Stimulated activated naive CD4-positive, alpha-beta T cell (primary cell): ENCODE measurements around the gene BCAS1.

Source experiments
- DNase-seq, 6 experiments: peaks; one replicate each; lab custom pipeline; 2025; lab: John Stamatoyannopoulos, UW

The BCAS1 gene

DNA sequence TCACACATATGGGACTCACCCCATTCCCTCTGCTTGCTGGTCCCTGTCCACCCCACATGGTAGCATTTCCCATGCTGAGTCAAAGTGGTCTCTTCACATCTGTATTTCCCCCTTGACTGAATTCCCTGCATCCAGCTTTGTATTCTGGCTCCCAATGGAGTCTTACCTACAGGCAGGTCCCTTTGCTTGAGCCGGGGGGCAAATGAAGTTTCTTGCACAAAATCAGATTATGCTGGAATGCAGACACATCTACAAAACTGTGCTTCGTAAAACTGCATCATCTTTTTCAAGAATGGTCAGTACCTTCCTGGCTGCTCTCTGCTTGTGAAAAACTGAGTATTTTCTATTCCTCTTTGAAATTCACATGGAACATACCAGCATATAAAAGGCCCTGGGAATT, 32.1 kb upstream of the BCAS1 start:
- no peak for DNase-seq

DNA sequence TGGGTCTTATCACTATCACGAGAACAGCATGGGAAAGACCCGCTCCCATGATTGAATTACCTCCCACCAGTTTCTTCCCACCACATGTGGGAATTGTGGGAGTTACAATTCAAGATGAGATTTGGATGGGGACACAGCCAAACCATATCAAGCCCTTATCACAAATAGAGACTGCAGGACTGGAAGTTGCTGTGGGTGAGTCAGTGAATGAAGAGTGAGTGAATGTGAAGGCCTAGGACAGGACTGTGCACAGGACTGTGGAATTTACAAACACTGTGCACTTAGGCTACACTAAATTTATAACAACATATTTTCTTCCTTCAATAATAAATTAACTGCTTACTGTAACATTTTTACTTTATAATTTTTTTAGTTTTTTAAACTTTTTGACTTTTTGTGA, 30.2 kb upstream of the BCAS1 start:
- no peak for DNase-seq

DNA sequence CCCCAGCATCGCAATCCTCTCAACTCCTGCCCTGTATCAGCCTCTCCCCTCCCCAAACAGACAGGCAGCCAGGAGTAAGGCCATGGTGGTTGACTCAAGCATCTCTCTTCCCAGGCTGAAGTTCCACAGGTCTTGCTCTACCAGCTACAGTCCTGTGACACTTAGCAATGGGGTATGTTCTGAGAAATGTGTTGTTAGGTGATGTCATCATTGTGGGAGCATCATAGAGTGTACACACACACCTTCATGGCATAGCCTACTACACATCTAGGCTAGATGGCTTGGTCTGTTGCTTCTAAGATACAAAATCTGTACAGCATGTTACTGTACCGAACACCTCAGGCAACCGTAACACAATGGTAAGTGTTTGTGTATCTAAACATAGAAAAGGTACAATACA, 29.5 kb upstream of the BCAS1 start:
- no peak for DNase-seq

DNA sequence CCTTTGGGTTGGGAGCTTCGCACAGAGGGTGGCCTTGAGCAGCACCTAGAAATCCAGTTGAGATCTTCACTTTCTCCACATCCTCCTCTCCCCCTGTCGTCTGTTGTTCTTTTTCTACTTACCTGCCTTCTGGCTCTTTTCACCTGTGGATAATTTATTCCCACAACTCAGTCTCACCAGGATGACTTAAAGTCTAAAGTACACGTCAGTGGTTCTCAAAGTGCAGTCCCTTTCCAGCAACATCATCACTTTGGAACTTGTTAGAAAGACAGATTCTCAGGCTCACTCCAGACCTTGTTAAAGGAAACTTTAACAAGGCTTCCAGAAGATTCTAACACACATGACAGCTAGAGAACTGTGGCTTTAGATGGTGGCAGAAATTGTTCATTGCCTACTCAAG, 27.7 kb upstream of the BCAS1 start:
- DNase-seq = no peak

DNA sequence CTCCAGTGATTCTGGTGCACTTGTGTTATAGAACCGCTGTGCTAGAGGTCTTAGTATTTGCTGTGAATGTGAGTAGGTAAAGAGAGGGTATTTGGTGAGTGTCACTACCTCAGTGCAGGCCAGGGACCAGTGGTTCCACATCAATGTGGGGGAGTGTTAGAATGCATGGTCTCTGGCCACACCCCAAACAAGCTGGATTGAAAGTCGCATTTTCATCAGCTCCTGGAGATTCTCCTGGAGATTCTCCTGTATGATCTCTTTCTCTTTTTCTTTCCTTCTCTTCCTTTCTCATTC, 26.8 kb upstream of the BCAS1 start:
- DNase-seq = no peak

DNA sequence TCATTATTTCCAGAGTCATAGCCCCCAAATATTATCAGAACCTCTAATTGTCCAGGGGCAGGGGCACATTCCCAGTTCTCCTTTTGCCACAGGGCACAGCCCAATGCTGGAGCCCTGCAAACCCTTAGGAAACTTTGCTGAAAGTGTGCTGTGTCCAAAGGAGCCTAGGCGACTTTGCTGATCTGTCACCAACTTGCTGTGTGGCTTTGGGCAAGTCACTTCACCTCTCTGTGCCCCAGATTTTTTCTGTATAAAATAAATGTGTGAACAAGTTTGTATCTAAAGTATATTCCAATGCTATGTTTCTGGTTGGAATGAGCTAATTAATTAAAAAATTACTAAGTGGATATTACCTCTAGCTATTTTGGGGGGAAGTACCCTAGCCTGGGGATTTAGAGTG, 25.4 kb upstream of the BCAS1 start:
- no peak for DNase-seq

DNA sequence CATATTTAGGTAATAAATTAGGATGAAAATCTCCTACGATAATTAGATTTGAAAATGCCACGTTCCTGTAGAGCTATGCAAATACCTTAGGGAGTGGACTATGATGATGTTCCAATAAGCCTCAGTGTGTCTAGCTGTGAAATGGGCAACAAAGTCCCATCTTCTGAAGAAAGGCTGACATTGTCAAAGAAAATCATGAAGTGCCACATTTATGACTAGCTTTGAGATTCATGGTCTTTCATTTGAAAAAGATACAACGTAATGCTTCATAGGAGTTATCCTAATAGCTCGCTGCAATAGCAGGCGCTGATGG, 23.8 kb upstream of the BCAS1 start:
- DNase-seq = no peak

DNA sequence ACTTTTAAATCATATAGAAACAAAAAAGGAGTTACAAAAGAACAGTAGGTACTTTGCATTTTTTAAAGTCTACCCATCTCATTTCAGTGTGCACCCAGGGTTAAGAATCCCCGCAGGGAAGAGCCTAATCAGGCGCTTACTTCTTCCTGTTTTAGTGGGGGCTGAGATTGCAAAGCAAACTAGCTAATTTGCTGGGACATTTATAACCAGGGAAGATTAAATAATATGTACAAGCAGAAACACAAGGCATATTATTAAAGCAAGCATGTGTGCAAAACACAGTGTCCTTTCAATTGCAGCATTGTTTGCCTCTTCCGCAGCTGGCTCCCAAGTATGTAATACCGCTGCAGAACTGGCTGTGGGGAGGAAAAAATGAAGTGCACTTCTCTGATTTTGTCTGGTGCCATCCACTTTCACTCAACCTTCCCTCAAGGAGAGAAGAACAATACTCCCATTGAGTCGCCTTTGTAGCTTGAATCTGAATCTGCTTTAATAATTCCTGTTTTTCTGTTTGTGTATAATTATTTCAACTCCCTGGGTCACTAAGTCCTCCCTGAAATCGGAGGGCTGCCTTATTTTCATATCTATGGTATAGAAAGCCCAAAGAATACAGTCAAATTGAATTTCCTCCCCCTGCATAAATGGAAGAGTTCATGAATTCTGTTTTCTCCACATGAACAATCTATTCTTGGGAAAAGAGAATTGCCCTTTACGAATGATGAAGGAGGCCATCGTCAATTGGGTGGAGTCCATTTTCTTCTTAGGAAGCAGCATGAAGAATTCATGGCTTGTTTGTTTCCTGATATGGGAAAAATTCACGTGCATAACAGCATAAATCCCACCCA, 23.3 kb upstream of the BCAS1 start:
- no peak for DNase-seq

DNA sequence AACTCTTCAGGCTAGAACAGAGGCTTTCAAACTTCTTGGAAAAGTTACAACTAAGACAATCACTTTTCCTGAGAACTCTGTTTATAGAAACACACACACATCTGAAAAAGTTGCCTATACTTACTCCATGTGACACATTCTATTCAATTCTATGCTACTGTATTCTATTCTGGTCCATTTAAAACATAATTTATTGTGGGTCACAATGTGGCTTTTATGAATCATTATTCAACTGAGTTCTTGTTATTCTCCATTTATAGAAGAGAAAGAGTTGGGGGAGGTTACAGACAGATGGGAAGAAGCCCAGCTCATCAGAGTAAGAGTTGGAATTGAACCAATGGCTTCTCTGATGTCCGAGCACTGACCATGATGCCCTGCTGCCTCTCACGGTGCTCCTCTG, 21.6 kb upstream of the BCAS1 start:
- DNase-seq = no peak

DNA sequence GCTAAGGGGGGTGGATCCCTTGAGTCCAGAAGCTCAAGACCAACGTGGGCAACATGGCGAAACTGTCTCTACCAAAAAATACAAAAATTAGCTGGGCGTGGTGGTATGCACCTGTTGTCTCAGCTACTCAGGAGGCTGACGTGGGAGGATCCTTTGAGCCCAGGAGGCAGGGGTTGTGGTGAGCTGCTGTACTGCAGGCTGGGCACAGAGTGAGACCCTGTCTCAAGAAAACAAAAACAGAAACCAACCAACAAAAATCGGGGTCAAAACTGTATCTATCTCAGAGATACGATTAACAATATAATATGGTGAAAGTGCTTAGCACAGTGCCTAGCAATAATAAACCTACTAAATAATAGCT, 20.7 kb upstream of the BCAS1 start:
- DNase-seq = no peak

DNA sequence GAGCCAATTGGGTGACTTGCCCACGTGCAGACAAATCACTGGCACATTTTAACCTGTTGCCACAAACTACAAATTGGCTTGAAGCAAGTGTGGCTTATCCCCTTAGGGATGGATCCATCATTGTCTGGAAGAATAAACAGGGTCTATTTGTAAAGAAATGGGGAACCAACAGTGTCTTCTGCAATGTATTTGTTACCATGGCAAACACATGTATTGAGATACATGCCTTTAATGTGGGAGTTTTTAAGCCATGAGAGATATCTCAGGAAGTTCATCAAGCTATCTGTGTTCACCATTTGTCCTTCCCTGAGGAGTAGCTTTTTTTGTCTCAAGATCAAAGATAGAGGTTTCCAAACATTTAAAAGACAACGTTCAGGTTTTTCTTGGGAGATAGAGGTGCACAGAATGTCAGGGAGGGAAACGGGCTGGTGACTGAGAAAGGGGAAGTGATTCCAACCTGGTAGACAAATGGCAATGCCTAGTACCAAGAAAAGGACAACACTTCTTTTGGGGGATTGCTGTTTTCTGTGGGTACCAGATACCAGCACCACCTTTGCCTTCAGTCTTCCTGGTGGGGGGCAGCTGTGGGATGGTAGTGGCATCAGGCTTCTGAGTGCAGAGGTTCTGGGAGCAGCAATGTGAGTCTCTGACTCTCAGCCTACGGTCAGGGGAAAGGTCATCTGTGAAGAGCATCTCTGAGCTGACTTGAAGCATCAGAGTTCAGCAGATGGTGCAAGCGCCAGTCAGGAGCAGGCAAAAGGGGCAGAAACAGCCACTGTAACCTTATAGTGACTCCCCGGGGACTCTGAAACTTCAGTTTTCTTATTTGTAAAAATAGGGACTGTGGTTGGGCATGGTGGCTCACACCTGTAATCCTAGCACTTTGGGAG, 20.1 kb upstream of the BCAS1 start:
- no peak for DNase-seq

DNA sequence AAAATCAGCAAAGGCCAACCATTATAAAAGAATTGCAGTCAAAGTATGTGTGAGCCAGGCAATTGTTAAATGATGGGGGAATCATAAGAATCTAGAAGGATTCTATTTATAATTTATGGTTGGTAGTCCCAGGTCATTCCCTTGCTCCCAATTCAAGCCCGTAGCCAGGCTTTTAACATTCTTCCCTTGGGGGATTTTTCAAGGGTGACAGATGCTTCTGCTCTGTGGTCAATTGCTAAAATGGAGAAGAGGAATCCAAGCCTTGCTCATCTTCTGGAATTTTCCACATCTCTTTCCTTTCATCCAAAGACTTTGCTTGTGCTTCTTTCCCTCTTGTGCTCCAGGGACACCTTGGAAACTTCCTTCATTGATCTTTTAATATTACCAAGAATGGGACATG, 18.0 kb upstream of the BCAS1 start:
- no peak for DNase-seq

DNA sequence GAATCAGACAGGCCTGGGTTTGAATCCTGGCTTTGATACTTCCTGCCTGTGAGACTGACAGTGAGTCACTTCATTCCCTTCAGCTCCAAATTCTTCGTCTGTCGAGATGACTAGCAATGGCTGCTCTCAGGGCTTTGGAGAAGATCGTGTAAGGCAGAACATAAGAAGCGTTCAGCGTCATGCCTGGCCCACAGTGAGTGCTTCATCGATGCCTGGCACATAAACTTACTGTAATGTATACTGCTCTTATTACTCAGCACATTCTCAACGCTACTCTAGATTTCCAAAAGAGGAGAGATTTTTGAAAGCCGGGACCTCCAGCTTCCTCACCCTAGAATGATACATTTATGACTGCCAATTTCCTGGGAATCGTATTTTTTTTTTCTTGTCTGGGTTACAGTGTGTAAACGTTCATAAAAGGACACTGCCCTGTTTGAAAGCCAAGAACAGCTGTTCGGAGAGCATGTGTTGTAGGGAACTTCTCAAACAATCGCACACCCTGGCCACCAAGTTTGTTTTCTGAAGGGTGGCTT, 16.2 kb upstream of the BCAS1 start:
- no peak for DNase-seq

DNA sequence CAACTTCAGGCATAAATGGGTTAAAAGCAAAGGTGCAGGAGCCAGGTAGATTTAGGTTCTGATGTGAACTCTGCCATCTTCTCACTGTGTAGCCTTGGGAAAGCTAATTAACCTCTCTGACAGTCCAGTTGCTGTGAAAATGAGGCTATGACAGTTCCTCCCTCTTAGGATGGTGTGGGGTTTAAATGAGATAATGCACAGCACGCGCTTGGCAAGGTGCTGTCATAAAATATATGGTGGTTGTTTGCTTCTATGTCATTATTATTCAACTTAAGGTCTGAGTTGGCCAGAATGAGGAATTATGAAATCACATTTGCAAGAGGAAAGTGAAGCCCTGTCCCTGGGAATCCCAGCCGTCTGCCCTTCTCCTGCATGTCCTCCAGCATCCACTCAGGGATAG, 15.5 kb upstream of the BCAS1 start:
- no peak for DNase-seq

DNA sequence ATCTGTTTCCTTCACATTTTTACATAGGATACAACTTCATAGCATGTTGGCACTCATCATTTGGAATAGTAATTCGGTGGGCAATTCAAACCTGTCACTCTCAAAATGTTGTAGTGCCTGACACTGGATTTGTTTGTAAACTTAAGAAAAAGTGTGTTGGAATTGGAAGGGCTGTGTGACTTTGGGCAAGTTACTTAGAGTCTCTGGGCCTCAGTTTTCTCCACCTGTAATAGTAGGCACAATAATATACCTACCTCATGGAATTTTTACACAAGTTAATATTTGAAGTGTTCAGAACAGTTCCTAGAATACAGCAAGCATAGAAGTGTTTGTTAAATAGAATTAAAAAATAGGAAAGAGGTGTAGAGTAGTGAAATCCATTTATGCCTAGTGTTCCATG, 15.0 kb upstream of the BCAS1 start:
- no peak for DNase-seq

DNA sequence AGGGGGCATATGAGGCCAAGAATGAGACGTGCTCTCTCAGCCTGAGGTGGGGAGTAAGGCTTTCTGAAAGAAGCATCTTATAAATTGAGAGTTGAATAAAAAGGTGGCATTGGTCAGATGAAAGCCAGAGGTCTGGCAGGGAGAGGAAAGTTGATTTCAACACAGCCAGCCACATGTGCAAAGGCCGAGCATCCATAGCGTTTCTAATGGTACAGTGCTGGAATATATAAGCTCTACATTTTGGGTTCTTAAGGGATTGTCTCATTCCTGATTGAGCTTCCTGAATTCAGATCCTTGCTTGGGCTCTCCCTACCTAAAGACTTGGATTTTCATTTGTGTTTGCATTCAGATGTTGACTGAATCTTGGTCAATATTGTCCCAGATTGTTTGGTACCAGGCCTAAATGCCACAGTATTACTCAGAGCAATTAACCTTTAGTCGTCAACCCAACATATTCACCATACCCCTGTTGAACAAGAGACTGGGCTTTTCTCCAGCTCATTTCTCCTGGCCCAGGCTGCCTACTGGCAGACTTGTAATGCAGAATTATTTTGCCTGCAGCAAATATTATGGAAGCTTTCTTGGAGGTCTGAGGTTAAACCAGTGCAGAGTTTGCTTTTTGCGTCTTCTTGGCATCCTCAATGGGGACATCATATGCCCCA, 14.5 kb upstream of the BCAS1 start:
- DNase-seq = no peak

DNA sequence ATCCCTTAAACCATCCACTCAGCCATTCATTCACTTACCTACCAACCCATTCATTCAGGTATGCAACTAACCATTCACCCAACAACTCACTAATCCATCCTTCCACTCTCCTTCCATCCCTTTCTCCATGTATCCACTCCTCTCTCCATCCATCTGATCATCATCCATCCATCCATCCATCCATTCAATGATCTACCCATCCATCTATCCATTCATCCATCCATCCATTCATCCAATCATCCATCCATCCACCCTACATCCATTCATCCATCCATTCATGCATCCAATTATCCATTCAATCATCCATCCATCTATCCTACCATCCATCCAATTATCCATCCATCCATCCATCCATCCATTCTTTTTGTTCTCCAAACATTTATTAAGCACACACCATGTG, 13.8 kb upstream of the BCAS1 start:
- DNase-seq = no peak

DNA sequence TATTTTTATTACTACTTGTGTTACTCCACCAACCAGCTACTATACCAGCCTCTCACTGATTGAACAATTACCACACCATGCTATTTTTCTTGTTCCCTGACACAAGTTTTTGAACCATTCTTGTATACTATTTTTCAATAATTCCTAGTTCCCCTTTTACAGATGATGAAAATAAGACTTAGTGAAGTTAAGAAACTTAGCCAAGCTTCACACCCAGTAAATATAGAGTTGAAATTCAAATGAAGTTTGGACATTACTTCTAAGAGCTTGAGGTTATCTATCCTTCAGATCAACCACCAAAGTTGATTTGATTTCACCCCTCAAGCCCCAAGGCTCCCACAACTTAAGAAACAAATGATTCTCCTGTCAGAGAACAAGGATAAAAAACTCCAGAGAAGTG, 13.1 kb upstream of the BCAS1 start:
- no peak for DNase-seq

DNA sequence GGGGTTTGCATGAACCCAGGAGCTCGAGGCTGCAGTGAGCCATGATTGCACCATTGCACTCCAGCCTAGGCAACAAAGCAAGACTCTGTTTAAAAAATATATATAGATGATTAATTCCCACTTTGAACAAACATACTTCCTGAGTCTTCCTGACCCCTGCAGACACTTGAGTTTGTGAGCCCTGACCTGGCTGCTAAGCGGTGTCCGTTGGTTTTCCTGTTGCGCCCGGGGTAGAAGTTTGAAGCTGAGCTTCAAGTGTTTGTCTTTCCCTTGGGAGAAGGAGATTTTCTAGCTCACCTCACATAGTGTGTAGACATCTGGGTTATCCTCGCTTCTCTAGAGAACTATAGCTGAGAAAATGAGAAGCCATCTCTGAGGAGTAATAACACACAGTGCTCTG, 11.7 kb upstream of the BCAS1 start:
- DNase-seq = no peak

DNA sequence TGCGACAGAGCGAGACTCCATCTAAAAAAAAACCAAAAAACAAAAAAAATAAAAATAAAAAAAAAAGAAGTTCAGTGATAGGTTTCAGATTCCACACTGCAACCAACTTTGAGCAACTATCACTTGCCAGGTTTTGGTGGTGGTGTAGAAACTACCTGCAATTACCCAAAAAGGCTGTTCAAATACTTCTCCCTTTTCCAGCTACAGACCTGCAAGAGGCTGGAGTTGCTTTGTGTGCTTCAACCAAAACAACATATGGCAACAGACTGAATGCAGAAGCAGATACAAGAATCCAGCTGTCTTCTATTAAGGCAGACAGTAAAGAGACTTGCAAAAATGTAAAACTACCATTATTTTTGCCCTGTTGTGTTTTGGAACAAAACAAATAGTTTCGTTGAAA, 9.3 kb upstream of the BCAS1 start:
- no peak for DNase-seq

DNA sequence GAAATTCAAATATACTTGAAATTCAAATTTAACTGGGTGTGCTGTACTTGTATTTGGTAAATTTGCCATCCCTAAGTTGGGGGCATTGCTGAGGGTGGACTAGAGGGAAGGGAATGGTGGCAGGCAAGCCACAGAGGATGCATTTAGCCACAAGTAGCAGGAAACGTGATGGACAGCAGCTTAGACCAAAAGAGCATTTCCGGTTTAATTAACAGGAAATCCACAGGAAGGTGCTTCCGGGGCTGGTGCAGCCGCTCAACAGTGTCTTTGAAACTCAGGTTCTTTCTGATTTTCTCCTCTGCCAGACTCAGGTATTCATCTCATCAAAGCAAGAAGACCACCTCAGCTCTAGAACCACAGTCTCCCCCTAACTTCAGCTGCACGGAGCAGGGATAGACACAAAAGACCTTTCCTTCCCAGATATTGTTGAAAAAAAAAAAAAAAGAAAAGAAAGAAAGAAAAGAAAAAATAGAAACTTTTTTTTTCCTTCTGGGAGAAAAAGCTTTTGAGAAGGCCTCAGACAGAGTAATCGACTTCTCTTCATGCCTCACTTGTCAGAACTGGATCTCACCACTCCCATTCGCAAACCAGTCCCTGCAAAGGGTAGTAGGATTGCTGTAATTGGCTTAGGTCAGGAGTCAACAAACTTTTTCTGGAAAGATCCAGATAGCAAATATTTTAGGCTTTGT, 8.0 kb upstream of the BCAS1 start:
- DNase-seq = no peak

DNA sequence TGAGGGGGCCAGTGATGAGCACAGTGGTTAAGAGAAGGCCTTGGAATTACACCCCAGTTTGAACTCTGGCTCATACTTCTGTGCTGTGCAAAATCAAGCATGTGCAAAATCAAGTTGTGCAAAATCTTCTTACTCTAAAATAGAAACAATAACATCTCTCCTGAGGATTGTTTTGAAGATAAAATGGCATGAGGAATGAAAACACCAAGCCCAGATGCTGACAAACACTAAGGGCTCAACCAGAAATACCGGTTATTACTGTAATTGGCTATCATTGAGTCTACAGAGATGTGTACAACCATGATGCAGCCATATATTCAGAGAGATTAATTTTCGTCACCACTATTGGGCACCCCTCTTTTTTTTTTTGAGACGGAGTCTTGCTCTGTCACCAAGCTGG, 5.9 kb upstream of the BCAS1 start:
- DNase-seq = no peak

DNA sequence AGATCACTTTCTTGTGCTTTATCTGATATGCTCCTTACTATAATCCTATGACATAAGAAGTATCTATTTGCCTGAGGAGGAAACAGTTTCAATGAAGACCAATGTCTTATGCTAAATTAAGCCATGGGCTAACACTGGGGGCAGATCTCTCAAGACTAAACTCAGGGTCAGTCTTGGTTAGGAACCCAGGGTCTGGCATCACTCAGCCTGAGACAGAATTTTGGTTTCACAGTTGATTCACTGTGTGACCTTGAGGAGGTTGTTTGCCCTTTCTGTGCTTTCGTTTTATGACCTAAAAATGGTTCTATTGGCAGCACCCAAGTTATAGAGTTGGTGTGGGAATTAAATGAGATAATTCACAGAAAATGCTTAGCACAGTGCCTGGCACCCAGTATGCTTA, 4.9 kb upstream of the BCAS1 start:
- DNase-seq = no peak
